Stimulated activated naive CD8-positive, alpha-beta T cell treated with anti-CD3 and anti-CD28 coated beads, Interleukin-15, Interleukin-2, amounts not matched to agents 100 ng/mL and 50 ng/mL, for 24 hours (primary cell): ENCODE results near the gene IGFBP5.

Source experiments
- H3K27ac Mint-ChIP-seq: one replicate; pipeline ENCODE4 v1.8.0; 2021; ENCODE audit warnings: mild to moderate bottlenecking, mixed read lengths
- H3K27me3 Mint-ChIP-seq: one replicate; pipeline ENCODE4 v1.8.0; 2021; ENCODE audit warnings: mixed read lengths
- H3K36me3 Mint-ChIP-seq: one replicate; pipeline ENCODE4 v1.8.0; 2021; ENCODE audit warnings: low read depth, mixed read lengths
- H3K4me1 Mint-ChIP-seq: one replicate; pipeline ENCODE4 v1.8.0; 2021; ENCODE audit warnings: low read depth, mixed read lengths
- H3K4me3 Mint-ChIP-seq: one replicate; pipeline ENCODE4 v1.8.0; 2021; ENCODE audit warnings: mild to moderate bottlenecking, mixed read lengths
- H3K9me3 Mint-ChIP-seq: one replicate; pipeline ENCODE4 v1.8.0; 2021; ENCODE audit warnings: mixed read lengths

The IGFBP5 gene

DNA sequence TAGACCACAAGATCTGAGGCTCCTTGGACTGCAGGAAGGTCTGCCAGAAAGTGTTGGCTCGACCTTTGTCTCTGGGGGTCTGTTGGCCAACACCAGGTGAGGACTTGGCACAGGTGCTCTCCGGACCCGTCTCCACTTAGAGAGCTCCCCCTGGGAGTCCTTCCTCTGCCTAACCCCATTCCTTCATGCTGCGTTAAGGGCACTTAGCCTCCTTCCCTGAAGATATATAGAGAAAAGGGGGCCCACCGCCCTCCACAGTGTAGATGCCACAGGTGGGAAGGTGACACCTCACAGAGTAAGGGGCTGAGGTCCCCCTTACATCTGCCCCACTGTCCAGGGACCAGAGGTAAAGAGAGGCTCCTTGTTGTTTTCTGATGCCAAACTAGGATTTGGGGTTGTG, 8.2 kb downstream of the IGFBP5 start:
- no peaks in the 10 kb centered on the region for H3K9me3 Mint-ChIP-seq
- peaks cover 10% of the 10 kb centered on the region for H3K4me1 Mint-ChIP-seq
- no peaks in the 10 kb centered on the region for H3K36me3 Mint-ChIP-seq
- peaks cover 50% of the 10 kb centered on the region for H3K27me3 Mint-ChIP-seq
- no peak overlapping the region for H3K4me3 Mint-ChIP-seq
- H3K27ac Mint-ChIP-seq, result no peak overlapping the region

DNA sequence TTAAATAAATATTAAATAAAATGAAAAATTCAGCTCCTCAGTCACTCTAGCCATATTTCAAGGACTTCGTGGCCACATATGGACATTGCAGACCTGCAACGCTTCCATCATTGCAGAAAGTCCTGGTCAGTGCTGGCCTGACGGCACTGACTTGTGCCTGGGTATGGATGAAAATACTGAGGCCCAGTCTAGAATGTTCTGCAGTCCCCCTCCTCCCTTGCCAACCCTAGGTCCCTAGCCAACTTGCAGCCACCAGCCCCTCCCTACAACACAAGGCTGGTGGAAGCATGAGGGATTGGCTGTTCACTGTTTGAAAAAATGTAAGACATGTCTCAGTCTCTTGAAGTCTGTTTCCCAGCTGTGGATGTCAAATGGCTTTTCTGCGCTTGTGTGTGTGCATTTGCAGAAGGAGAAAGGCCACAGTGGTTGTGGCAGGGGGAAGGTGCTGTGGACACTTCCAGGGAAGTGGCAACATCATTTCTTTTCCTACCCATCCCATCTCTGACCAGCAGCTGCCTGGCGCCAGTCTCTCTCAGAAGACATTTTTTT, 9.9 kb downstream of the IGFBP5 start:
- no peaks in the 10 kb centered on the region for H3K9me3 Mint-ChIP-seq
- H3K4me3 Mint-ChIP-seq, result no peak overlapping the region
- H3K27me3 Mint-ChIP-seq, result peaks cover 44% of the 10 kb centered on the region
- H3K36me3 Mint-ChIP-seq, result no peaks in the 10 kb centered on the region
- no peaks in the 10 kb centered on the region for H3K4me1 Mint-ChIP-seq
- no peak overlapping the region for H3K27ac Mint-ChIP-seq

DNA sequence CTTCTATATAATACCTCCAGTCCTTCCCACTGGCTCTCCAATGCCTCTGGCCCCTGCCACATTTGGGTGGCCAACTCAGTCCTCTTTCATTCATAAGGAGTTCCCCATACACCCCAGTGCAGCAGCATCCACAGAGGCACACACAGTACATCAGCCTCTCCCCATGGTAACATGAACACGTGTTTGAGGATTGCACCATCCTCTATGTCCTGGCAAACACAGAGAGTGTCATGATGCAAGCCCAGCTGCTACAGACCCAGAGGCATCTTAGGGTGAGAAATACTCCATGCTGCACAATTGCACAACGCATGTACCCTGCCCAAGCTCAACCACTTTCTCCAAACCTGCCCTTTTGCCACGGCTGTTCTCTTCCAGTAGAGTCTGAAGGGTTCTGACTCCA, 11.5 kb downstream of the IGFBP5 start:
- no peaks in the 10 kb centered on the region for H3K4me1 Mint-ChIP-seq
- H3K4me3 Mint-ChIP-seq, result no peak overlapping the region
- no peaks in the 10 kb centered on the region for H3K9me3 Mint-ChIP-seq
- peaks cover 32% of the 10 kb centered on the region for H3K27me3 Mint-ChIP-seq
- H3K36me3 Mint-ChIP-seq, result no peaks in the 10 kb centered on the region
- H3K27ac Mint-ChIP-seq, result no peak overlapping the region

- no peak overlapping the region for H3K27ac Mint-ChIP-seq
- H3K36me3 Mint-ChIP-seq, result no peaks in the 10 kb centered on the region
- no peaks in the 10 kb centered on the region for H3K9me3 Mint-ChIP-seq
- H3K27me3 Mint-ChIP-seq, result peaks cover 27% of the 10 kb centered on the region
- no peak overlapping the region for H3K4me3 Mint-ChIP-seq
- H3K4me1 Mint-ChIP-seq, result no peaks in the 10 kb centered on the region
Observed at GRCh38 chr2:216681683-216682082, 13.7 kb downstream of the IGFBP5 start.

DNA sequence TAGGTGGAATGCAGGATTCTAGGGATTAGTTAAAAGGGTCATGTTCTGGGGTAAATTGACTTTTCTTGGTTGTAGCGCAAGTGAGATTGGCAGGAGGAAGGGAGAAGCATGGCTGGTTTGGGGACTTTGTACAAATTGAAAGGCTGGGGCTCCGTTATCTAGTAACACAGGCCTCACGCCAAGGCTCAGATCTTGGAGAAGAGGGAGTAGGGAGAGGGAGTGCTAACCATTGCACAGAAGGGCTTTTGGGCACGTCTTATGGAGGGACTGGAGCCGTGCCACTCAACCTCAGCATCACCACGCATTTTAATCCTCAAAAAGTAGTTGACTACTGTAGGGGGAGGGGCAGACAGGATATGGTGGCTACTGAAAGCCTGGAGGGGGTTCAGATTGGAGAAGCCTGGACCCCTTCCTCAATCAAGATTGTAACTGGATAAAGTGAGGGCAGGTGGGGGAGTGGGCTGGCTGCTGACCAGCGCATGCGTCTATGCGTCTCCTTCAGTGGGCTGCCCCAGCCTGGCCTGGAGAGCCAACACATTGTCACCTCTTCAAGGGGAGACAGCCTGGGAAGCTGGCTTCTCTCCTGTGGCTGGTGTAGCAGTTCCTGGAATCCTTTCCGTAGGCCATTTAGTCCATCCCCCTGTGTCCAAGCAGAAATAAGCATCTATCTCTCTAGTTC, 14.3 kb downstream of the IGFBP5 start:
- Mint-ChIP-seq H3K36me3 (no peaks in the 10 kb centered on the region), H3K4me1 (no peaks in the 10 kb centered on the region)

DNA sequence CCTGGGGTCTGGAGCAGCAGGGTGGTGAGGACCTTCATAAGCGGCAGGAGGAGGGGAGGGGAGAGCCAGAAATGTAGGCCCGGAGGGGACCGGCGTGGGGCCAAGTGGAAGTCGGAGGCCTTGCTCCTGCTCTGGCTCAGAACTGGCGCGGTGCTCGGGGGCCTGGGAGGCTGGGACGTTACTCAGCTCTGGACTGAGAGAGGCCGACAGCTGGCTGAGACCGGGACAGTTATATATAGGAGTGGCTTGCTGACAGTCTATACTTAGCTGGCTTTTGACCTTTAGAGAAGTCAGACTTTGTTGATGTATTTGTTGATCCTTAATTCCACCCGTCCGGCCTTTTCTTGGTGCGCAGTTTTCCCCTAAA, 15.7 kb downstream of the IGFBP5 start:
- peaks cover 17% of the 10 kb centered on the region for H3K27me3 Mint-ChIP-seq
- H3K36me3 Mint-ChIP-seq, result no peaks in the 10 kb centered on the region
- no peak overlapping the region for H3K27ac Mint-ChIP-seq
- H3K9me3 Mint-ChIP-seq, result no peaks in the 10 kb centered on the region
- no peak overlapping the region for H3K4me3 Mint-ChIP-seq
- no peaks in the 10 kb centered on the region for H3K4me1 Mint-ChIP-seq

More for the DNA sequence above, 14.3 kb downstream of the IGFBP5 start:
- Mint-ChIP-seq H3K9me3 (no peaks in the 10 kb centered on the region), H3K4me3 (no peak overlapping the region), H3K27me3 (peaks cover 26% of the 10 kb centered on the region), H3K27ac (no peak overlapping the region)

DNA sequence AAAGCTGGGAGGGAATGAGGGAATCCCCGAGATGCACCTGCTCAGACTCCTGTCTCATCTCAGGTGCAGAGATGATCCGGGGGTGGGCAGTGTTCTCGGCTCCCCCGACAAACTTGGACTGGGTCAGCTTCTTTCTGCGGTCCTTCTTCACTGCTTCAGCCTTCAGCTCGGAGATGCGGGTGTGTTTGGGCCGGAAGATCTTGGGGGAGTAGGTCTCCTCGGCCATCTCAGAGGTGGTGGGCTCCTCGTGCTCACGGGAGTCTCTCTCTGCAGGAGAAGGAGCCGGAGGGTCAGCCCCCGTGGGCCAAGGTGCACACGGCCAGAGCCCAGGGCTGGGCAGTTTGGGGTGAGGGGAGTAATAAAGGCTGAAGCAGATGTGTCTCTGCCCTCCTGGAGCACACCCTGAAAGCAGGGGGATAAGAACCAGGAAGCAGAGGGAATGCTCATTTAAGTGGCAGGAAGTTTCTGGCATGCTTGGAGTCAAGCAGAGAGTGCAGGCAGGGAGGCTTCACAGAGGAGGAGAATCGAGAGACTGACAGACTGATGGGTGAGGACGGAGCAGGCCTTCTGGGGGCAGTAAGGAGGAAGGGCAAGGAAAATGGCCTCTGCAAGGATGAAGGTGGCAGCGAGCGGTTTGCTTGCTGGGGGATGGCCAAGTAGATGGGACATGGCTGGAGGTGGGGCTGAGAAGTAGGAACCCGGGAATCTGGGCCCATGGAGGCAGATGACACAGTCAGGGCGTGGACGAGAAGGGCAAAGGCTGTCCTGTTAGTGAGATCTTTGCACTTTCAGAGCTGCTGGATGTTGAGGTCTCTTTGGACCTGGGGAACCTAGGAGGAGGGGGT, 16.3 kb downstream of the IGFBP5 start:
- H3K36me3 Mint-ChIP-seq, result no peaks in the 10 kb centered on the region
- peaks cover 13% of the 10 kb centered on the region for H3K27me3 Mint-ChIP-seq
- no peaks in the 10 kb centered on the region for H3K9me3 Mint-ChIP-seq
- no peaks in the 10 kb centered on the region for H3K4me1 Mint-ChIP-seq
- H3K27ac Mint-ChIP-seq, result no peak overlapping the region
- no peak overlapping the region for H3K4me3 Mint-ChIP-seq

- no peaks in the 10 kb centered on the region for H3K9me3 Mint-ChIP-seq
- H3K4me1 Mint-ChIP-seq, result no peaks in the 10 kb centered on the region
- H3K4me3 Mint-ChIP-seq, result no peak overlapping the region
- peaks cover 4% of the 10 kb centered on the region for H3K27me3 Mint-ChIP-seq
- no peaks in the 10 kb centered on the region for H3K36me3 Mint-ChIP-seq
- H3K27ac Mint-ChIP-seq, result no peak overlapping the region
Observed at GRCh38 chr2:216678098-216678465, 17.3 kb downstream of the IGFBP5 start.

DNA sequence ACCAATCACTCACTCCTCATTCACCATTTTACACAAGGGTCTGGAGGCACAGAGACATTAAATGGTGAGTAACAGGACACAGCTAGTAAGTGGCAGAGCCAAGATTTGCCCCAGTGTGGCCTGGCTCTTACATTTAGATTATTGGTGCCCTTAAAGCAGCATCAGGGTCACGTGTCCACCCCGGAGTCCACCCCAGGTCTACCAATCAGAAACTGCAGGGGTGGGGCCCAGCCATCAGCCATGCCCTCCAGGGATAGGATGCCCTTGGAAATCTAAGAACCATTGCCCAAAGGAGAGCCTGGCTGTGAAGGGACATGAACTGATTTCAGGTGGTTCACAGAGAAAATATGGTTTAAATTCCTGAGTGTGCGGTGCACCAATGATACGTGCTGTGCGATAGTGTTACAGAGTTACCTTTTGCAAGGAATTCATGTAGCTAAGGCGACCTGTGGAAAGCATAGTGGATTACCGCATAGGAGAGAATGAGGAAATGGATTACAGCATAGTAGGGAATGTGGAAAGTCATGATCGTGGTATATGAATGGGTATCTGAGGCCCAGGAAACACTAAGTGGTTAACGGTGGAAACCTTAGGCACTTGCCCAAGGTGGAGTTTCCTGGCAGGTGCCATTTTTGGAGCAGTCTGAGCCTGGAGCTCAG, 17.8 kb downstream of the IGFBP5 start:
- Mint-ChIP-seq H3K27me3 (peaks cover 3% of the 10 kb centered on the region), H3K36me3 (no peaks in the 10 kb centered on the region), H3K4me3 (no peak overlapping the region), H3K27ac (no peak overlapping the region), H3K4me1 (no peaks in the 10 kb centered on the region), H3K9me3 (no peaks in the 10 kb centered on the region)

GRCh38 chr2:216676630-216677029, 18.7 kb downstream of the IGFBP5 start:
- Mint-ChIP-seq H3K4me3 (no peak overlapping the region), H3K27me3 (peaks cover 2% of the 10 kb centered on the region), H3K27ac (no peak overlapping the region), H3K4me1 (no peaks in the 10 kb centered on the region), H3K36me3 (no peaks in the 10 kb centered on the region), H3K9me3 (no peaks in the 10 kb centered on the region)

- no peak overlapping the region for H3K27ac Mint-ChIP-seq
- H3K4me1 Mint-ChIP-seq, result no peaks in the 10 kb centered on the region
- H3K9me3 Mint-ChIP-seq, result no peaks in the 10 kb centered on the region
- no peaks in the 10 kb centered on the region for H3K36me3 Mint-ChIP-seq
- H3K27me3 Mint-ChIP-seq, result peaks cover 3% of the 10 kb centered on the region
- H3K4me3 Mint-ChIP-seq, result no peak overlapping the region
Observed at GRCh38 chr2:216674376-216674775, 21.0 kb downstream of the IGFBP5 start.

GRCh38 chr2:216673609-216674008, 21.7 kb downstream of the IGFBP5 start:
- Mint-ChIP-seq H3K27ac (no peak overlapping the region), H3K9me3 (no peaks in the 10 kb centered on the region), H3K36me3 (no peaks in the 10 kb centered on the region), H3K27me3 (peaks cover 3% of the 10 kb centered on the region), H3K4me1 (no peaks in the 10 kb centered on the region), H3K4me3 (no peak overlapping the region)

- Mint-ChIP-seq H3K9me3 (no peaks in the 10 kb centered on the region), H3K4me3 (no peak overlapping the region), H3K27me3 (peaks cover 3% of the 10 kb centered on the region), H3K4me1 (no peaks in the 10 kb centered on the region), H3K36me3 (no peaks in the 10 kb centered on the region), H3K27ac (no peak overlapping the region)
Observed at GRCh38 chr2:216673021-216673420, 22.3 kb downstream of the IGFBP5 start.

- Mint-ChIP-seq H3K9me3 (no peaks in the 10 kb centered on the region), H3K4me3 (no peak overlapping the region), H3K36me3 (no peaks in the 10 kb centered on the region), H3K27ac (no peak overlapping the region), H3K4me1 (no peaks in the 10 kb centered on the region), H3K27me3 (peaks cover 3% of the 10 kb centered on the region)
Observed at GRCh38 chr2:216672466-216672865, 22.9 kb downstream of the IGFBP5 start.

DNA sequence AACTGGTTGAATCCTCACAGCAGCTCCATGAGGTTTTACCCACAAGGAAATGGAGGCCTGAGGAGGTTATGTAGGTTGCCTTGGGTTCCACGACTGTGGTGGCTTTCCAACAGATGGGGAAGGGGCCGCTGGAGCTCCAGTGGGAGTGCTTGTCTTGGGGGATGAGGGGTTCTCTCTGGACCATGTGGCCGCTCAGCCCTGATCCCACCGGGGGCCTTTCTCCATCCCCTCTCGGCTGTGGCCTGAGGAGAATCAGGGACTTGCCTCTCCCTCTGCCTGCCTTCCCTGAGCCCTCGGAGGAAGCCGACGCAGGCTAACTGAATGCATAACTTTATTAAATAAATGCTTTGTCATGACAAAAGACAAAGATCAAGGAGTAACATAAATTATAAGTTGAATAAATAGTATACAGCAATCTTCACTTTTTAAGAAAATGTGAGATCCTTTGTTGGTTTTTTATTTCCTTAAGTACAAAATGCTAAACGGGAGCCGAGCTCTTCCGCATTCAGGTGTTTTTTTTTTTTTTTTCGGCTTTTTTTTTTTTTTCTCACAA, 23.5 kb downstream of the IGFBP5 start:
- peaks cover 3% of the 10 kb centered on the region for H3K27me3 Mint-ChIP-seq
- H3K9me3 Mint-ChIP-seq, result no peaks in the 10 kb centered on the region
- no peak overlapping the region for H3K4me3 Mint-ChIP-seq
- H3K27ac Mint-ChIP-seq, result no peak overlapping the region
- no peaks in the 10 kb centered on the region for H3K36me3 Mint-ChIP-seq
- no peaks in the 10 kb centered on the region for H3K4me1 Mint-ChIP-seq
